OCI-LY3 (cell line): ENCODE measurements around the gene CPXM2.

Experiments used
- CTCF ChIP-seq: fragments of 200-600, 300-600 bp; sonication (generic); IDR thresholded peaks from 2 replicates; pipeline ENCODE4 v1.5.1; 2014; ENCODE audit warnings: antibody characterized with exemption, low read length, low read depth
- EZH2phosphoT487 ChIP-seq: fragments of 200-600 bp; shearing (Covaris generic); IDR thresholded peaks from 2 replicates; pipeline ENCODE4 v1.6.1; 2018; ENCODE audit warnings: antibody characterized with exemption, mixed run types, low read depth

DNA sequence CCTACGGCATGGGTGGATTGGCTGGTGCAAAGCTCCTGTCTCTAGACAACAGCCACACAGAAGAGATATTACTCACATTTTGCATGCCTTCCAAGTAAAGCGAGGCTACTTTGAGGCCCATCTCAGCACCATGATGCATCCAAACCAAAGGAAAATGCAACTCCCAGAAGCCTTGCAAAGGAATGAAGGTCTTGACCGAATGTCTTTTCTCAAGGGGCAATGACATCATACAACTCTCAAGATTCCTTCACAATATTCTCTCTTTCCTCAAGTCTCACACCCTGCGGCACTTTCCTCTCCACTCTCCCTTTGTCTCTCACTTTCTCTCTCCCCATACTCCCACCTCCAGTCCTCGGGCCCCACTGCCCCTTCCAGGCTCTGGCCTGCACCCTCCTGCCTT, 44.8 kb upstream of the CPXM2 start:
- TF ChIP-seq CTCF (no peak), EZH2phosphoT487 (no peak)
